Stimulated activated CD4-positive, alpha-beta T cell treated with anti-CD3 and anti-CD28 coated beads, Interleukin-1b, Interleukin-23, amount 100 ng/mL, for 24 hours (primary cell): ENCODE results near the gene PRR9.

Experiments
- DNase-seq, 4 experiments: peaks; one replicate each; pipeline ENCODE4 v3.0.0-alpha.2; 2020; ENCODE audit warnings: low read depth in 4 of 4, low spot score in 1 of 4

Gene PRR9

GRCh38 chr1:153262462-153263157, 45.2 kb downstream of the PRR9 start:
- no peak for DNase-seq

DNA sequence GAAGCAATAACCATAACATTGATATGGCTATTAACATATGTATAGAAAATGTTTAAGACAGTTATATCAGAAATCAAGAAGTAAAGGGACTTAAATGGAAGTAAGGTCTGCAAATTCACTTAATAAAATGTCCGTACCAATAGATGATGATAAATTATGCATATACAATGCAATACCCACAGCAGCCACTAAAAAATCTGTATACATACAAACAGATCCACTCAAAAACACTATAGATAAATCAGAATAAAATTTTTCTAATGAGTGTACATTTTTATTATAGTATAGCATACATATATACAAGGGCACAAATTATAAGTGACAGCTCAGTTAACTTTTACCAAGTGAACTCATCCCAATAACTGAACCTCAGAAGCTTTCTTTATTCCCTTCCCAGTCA, 48.1 kb downstream of the PRR9 start:
- DNase-seq: no peak
